GM18511 (cell line): ENCODE measurements around the gene SMARCA5.
A peak's percentile ranks its signal among the peaks of the same experiment; 100 is the strongest.
"Not testable (repeated sequence)": the region's sequence is repeated elsewhere in the genome, so short reads cannot be mapped to it uniquely, and the experiment has no call there.

Experiments
- ATAC-seq: cut with Tn5 transposase; IDR thresholded peaks from one replicate; pipeline ENCODE4 v1.9.1; 2021; ENCODE audit warnings: mild to moderate bottlenecking, moderate library complexity; ENCODE audit not compliant: unreplicated experiment

Gene SMARCA5

DNA sequence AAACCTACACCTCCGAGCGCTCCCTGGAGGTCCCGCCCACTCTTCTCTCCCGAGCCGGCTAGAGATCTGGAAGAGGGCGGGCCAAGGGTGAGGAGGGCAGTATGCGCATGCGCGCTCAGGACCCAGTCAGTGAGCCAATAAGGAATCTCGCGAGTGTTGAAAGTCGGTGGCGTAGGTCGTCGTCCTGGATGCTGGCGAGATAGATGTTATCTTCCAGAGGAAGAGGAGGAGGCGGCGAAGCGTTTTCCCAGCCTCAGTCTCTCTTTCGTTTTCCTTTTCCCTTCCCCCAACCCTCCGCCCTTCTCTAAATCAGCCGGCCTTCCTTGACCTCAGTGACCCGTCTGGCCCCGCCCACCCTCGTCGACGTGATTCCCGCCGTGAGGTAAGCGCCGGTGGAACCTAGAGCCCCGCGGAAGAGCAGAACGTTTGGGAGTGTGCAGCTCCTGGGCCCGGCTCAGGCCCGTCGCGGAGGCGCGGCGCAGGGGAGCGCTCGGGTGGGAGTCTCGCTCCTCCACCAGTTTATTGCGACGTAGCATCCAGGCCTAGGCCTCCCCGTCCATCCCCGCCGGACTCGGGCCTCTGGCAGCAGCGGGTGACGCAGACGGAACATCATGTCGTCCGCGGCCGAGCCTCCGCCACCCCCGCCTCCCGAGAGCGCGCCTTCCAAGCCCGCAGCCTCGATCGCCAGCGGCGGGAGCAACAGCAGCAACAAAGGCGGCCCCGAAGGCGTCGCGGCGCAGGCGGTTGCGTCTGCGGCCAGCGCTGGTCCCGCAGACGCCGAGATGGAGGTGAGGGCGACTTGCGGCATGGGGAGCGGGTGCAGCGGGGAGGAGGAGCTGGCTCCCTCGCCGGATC, at the start of gene SMARCA5:
SMARCA5 (plus strand) TSS at position 389 of the 855 bp plus-strand sequence; CDS start at position 612, 223 bp downstream.
- peak; percentile 85 for ATAC-seq

DNA sequence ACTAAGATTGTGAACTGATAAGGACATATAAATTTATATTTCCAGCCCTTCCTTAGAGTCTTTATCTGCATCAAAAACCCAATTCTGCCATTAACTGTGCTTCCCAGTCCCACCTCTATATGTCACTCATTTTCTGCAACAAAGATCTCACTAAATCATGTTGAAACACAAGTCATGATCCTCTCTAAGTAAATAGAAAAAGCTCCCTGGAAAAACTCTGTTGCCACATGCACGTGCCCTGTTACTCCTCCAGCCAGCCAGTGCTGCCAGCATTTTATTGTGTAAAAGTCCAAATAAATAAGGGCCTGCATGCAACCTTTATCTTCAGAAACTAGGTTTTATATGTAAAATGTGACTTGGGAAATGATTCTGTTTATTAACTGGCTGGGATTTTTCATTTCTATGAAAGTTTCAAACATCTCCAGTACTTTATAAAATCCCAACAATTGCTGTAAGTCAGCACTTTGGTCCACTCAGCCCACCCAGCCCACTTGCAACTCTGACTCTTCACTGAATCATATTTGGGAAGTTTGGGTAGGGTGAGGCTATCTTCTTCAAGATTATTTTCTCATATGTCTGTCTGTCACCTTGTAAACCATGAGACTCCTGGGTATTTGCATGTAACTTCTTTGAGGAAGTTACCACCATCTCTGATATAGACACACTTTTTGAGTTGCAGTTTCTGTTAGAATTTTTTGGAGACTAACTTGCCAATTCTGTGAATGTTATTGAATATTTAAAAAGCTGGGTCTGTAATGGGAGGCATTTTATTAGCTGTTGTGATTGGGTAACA, 40.0 kb upstream of the SMARCA5 start:
- peak; percentile 85 for ATAC-seq

DNA sequence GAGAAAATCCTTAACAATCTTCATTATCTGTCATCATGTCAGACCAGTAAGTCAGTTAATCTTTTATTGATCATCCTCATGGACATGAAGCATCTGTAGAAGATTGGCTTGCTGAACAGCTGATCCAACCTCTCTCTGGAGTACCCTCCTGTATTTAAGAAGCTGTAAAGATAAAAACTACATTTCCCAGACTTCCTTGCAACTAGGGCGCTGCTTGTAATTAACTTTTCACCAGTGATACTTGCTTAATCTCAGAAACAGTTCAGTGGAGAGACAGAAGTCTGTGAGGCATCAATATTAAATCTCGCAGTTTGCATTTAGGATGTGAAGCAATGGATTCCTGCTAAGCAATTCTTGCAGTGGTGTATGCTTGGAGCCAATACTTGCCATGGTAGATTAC, 36.0 kb upstream of the SMARCA5 start:
- no peak for ATAC-seq

GRCh38 chr4:143481361-143481760, 32.1 kb upstream of the SMARCA5 start:
- ATAC-seq: no peak

- ATAC-seq: peak; percentile 84
Measured at GRCh38 chr4:143482840-143483239, 30.7 kb upstream of the SMARCA5 start.

DNA sequence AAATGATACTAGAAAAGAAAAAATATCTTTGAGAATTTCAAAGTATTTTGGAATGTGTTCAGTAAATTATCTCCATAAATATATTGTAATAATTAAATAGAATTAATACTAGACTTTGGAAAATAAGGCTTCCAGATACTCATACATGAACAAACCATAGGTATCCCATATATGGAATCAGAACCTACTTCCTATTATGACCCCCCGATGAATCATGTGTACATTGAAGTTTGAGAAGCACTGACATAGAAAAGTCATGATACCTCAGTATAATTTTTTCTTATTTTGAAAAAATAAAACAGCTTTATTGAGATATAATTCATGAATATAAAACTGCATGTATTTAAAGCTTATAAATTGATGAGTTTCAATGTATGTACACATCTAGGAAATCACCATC, 27.2 kb upstream of the SMARCA5 start:
- ATAC-seq: no peak

GRCh38 chr4:143488687-143489086, 24.8 kb upstream of the SMARCA5 start:
- ATAC-seq: no peak

DNA sequence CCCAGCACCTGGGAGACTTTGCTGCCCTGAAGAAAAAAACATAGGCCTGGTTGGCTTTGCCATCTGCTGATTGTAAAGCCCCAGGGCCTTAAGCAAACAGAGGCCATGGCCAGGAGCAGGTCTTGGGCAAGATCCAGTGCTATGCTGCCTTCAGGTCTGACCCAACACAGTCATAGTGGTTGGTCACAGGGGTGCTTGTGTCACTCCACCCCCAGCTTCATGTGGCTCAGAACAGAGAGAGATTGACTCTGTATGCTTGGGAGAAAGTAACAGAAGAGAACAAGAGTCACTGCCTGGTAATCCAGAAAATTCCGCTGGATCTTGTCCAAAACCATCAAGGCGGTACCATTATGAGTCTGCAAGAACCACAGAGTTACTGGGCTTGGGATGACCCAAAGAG, 24.4 kb upstream of the SMARCA5 start:
- ATAC-seq: no peak

DNA sequence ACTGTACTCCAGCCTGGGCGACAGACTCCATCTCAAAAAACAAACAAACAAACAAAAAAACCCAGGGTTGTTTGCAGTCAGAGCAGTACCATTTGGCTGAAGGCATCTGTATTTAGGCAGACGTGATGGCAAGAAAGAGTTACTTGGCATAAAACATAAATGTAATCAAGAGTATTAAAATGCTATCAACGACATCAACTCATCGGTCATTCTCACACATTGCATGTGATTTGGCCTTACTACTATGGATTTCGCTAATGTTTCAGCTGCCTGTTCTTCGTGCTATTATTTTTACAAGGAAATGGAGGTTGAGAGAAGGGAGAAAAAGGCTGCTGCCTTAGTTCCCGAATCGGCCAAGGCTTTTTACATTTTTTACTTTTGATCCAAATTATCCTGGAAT, 15.5 kb upstream of the SMARCA5 start:
- ATAC-seq: no peak

GRCh38 chr4:143502231-143502630, 11.3 kb upstream of the SMARCA5 start:
- no peak for ATAC-seq

- no peak for ATAC-seq
Measured at GRCh38 chr4:143506031-143506430, 7.5 kb upstream of the SMARCA5 start.

DNA sequence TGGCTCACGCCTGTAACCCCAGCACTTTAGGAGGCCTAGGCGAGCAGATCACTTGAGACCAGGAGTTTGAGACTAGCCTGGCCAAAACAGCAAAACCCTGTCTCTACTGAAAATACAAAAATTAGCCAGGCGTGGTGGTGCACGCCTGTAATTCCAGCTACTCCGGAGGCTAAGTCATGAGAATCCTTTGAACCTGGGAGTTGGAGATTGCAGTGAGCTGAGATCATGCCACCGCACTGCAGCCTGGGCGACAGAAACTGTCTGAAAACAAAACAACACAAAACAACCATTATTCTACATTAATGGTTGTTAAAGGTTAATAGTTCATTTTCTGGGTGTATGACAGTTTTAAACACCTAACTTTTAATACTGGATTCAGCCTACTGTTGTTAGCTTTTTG, 1.6 kb upstream of the SMARCA5 start:
- ATAC-seq: no peak

DNA sequence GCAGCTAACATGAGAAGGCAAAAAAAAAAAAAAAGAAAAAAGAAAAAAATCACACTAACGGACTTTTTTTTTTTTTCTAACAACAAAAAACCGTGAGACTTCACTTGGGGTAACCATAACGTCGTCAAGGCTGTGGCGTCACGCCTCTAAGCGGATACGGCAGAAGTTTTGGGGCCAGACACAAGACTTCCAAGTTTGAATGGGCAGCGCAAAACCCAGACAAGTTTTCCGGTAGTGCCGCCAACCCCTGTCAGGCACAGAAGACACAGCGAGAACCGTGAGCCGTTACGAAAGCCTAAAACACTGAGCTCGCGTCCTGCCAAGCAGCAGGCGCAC, 556 bp upstream of the SMARCA5 start:
- ATAC-seq: peak; percentile 43

DNA sequence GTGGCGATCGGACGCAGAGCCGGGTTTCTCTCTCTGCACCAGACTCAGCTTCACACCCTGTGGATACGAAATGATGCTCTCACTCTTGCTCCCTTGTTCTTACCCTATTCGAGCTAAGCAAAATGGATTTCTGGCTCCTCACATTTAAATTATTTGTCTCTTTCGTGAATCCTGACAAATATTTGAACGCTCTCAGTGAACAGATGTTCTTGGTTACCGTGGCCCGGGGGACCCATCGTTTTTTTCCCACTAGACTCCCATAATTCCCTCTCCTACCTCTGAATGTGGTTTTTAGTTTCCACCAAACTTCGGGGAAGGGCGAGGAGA, 630 bp downstream of the SMARCA5 start:
- no peak for ATAC-seq

GRCh38 chr4:143514497-143514896, 995 bp downstream of the SMARCA5 start:
- ATAC-seq: peak; percentile 14

- no peak for ATAC-seq
Measured at GRCh38 chr4:143514901-143515300, 1.4 kb downstream of the SMARCA5 start.

- ATAC-seq: no peak
Measured at GRCh38 chr4:143515905-143516304, 2.4 kb downstream of the SMARCA5 start.

GRCh38 chr4:143517764-143518163, 4.3 kb downstream of the SMARCA5 start:
- no peak for ATAC-seq

GRCh38 chr4:143524211-143524610, 10.7 kb downstream of the SMARCA5 start:
- no peak for ATAC-seq

DNA sequence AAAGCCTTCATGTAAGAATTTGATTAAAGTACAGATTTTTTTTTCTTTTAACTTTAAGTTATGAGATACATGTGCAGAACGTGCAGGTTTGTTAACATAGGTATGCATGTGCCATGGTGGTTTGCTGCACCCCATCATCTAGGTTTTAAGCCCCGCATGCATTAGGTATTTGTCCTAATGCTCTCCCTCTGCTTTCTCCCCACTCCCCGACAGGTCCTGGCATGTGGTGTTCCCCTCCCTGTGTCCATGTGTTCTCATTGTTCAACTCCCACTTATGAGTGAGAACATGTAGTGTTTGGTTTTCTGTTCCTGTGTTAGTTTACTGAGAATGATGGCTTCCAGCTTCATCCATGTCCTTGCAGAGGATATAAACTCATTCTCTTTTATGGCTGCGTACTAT, 14.5 kb downstream of the SMARCA5 start:
- ATAC-seq: not testable (repeated sequence)

DNA sequence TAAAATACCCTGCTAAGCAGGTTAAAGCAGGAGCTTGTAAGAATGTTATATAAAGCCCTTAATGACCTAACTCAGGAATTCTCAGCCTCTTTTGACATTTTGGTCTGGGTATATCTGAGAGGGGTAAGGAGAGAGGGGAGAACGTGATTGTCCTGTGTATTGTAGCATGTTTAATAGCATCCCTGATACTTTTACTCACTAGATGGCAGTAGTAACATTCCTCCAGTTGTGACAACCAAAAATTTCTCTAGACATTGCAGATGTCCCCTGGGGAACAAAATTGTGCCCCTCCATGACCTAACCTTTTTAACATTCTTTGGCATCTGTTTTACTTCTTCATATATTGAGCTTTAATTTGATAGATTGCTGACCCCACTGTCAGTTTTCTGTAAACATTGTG, 17.9 kb downstream of the SMARCA5 start:
- ATAC-seq: no peak

DNA sequence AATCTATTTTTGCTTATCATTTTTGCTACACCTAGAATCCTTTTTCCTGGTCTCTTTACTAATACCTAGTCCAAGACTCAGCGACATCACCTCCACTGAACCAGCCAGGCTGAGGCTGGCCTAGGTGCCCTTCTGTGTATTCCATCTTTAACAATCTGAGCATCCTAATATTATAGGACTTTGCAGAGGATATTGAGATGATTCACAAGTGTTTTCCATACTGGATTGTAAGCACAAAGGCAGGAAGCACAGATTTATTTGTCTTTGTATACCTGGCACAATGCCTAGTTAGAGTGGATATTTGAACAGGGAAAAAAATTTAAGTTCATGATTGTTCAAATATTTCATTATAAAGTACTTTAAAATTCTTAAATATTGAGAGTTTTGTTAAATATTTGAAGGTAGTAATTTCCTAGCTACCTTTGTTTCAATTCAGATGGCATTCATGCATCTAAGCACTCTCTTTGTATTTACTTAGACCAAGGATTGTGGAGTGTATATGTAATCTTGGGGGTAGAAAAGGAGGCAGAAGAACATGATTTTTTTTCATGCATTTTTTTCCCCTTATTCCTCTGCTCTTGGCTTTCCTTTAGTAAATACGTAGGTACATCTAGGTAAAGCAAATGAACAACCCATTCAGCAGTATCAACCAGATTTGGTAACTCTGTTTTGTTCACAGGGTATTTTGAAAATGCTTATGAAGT, 18.4 kb downstream of the SMARCA5 start:
- ATAC-seq: no peak
